ENCODE measurements around the gene IL1RAPL1.

- no peak for TF ChIP-seq CTCF (IDR thresholded peaks at IDR 0.05; ENCODE audit: borderline replicate concordance, extremely low read depth, low read length, poor library complexity, severe bottlenecking)
- TF ChIP-seq EZH2 (IDR thresholded peaks at IDR 0.05; ENCODE audit: borderline replicate concordance, low read depth, low read length, severe bottlenecking), result no peak
These were observed 3.1 kb downstream of the IL1RAPL1 start for GRCh38 chrX:28590396-28590795.

Measured in DND-41 (cell line).